GM19035 (cell line): ENCODE data around the gene FOXC2.

ENCODE experiments used
- ATAC-seq: cut with Tn5 transposase; IDR thresholded peaks from one replicate; pipeline ENCODE4 v1.9.1; 2021; ENCODE audit not compliant: unreplicated experiment

Gene FOXC2

GRCh38 chr16:86572606-86573005 lies 6.0 kb downstream of the FOXC2 start:
- no peak for ATAC-seq

GRCh38 chr16:86573215-86573614 lies 6.6 kb downstream of the FOXC2 start:
- ATAC-seq = no peak

- ATAC-seq = no peak
Measured at GRCh38 chr16:86573646-86574508, 7.2 kb downstream of the FOXC2 start.

GRCh38 chr16:86574646-86575045 lies 8.0 kb downstream of the FOXC2 start:
- ATAC-seq = no peak

- no peak for ATAC-seq
Measured at GRCh38 chr16:86575095-86575685, 8.6 kb downstream of the FOXC2 start.

GRCh38 chr16:86575754-86576557 lies 9.3 kb downstream of the FOXC2 start:
- no peak for ATAC-seq

GRCh38 chr16:86576591-86577313 lies 10.1 kb downstream of the FOXC2 start:
- no peak for ATAC-seq

GRCh38 chr16:86577314-86577971 lies 10.8 kb downstream of the FOXC2 start:
- ATAC-seq = no peak

- ATAC-seq = no peak
Measured at GRCh38 chr16:86578061-86578599, 11.5 kb downstream of the FOXC2 start, which contains the start of gene FOXL1. FOXL1 (plus strand) TSS chr16:86578549; CDS start chr16:86578724, 175 bp downstream.

- no peak for ATAC-seq
Measured at GRCh38 chr16:86578611-86579267, 12.1 kb downstream of the FOXC2 start.

GRCh38 chr16:86579268-86580062 lies 12.8 kb downstream of the FOXC2 start:
- no peak for ATAC-seq

GRCh38 chr16:86580063-86580790 lies 13.6 kb downstream of the FOXC2 start:
- ATAC-seq = no peak

- no peak for ATAC-seq
Measured at GRCh38 chr16:86580791-86581170, 14.2 kb downstream of the FOXC2 start.

GRCh38 chr16:86581458-86581857 lies 14.8 kb downstream of the FOXC2 start:
- no peak for ATAC-seq

GRCh38 chr16:86584071-86584685 lies 17.5 kb downstream of the FOXC2 start:
- ATAC-seq = no peak

- no peak for ATAC-seq
Measured at GRCh38 chr16:86584726-86585721, 18.4 kb downstream of the FOXC2 start.
